ENCODE measurements around the gene SSTR5.

DNA sequence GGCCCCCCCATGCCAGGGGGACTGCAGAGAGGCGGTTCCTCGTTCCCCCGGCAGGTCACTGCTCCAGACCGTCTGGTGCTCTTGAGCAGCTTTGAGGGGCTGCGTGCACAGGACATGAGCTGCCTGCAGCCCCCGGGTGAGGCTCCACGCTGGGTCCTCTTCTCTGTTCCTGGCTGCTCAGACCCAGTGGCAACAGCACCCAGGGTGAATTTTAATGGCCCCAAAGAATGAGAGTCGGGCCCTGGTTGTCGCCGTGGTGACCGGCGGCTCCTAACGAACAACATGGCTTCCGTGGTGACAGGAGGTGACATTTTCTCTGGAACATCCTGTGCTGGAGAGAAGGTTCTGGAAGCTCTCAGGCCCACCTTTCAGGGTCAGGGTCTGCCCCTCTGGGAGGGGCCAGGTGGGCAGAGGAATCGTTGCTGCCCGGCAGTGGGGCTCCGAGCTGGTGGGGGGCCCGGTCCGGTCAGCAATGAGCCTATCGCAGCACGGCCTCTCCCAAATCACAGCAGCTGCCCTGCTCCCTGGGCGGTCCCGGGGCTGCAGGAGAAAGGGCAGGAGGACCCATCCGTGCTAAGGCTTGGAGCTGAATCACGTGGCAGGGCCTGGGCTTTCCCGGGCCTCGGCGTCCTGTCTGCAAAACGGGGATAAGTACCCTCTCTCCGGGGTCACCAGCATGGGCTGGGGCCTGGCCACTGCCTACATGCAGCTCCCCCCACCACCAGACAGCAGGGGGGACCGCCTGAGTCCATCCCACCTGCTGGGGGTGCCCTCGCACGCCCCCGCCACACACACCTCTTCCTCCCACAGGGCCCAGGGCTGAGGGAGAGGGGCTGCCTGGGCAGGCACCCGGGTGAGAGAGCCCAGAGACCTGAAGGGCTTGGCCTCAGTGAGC, 26.9 kb downstream of the SSTR5 start:
- TF ChIP-seq, protein P1, sequence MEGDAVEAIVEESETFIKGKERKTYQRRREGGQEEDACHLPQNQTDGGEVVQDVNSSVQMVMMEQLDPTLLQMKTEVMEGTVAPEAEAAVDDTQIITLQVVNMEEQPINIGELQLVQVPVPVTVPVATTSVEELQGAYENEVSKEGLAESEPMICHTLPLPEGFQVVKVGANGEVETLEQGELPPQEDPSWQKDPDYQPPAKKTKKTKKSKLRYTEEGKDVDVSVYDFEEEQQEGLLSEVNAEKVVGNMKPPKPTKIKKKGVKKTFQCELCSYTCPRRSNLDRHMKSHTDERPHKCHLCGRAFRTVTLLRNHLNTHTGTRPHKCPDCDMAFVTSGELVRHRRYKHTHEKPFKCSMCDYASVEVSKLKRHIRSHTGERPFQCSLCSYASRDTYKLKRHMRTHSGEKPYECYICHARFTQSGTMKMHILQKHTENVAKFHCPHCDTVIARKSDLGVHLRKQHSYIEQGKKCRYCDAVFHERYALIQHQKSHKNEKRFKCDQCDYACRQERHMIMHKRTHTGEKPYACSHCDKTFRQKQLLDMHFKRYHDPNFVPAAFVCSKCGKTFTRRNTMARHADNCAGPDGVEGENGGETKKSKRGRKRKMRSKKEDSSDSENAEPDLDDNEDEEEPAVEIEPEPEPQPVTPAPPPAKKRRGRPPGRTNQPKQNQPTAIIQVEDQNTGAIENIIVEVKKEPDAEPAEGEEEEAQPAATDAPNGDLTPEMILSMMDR (IDR thresholded peaks at IDR 0.05), result no peak
- TF ChIP-seq POLR2A (IDR thresholded peaks at IDR 0.05), result no peak
- TF ChIP-seq POLR2AphosphoS5 (IDR thresholded peaks at IDR 0.05), result no peak
- no peak for TF ChIP-seq EP300 (IDR thresholded peaks at IDR 0.05)

Data from gastroesophageal sphincter (tissue), 3 donors.